ELR (cell line): ENCODE measurements around the gene SMTNL2.
"Not testable (repeated sequence)": the region's sequence is repeated elsewhere in the genome, so short reads cannot be mapped to it uniquely, and the experiment has no call there.

Source experiments
- DNase-seq: peaks from one replicate; pipeline ENCODE4 v3.0.0-alpha.2; 2015; ENCODE audit warnings: low read depth

Gene SMTNL2

DNA sequence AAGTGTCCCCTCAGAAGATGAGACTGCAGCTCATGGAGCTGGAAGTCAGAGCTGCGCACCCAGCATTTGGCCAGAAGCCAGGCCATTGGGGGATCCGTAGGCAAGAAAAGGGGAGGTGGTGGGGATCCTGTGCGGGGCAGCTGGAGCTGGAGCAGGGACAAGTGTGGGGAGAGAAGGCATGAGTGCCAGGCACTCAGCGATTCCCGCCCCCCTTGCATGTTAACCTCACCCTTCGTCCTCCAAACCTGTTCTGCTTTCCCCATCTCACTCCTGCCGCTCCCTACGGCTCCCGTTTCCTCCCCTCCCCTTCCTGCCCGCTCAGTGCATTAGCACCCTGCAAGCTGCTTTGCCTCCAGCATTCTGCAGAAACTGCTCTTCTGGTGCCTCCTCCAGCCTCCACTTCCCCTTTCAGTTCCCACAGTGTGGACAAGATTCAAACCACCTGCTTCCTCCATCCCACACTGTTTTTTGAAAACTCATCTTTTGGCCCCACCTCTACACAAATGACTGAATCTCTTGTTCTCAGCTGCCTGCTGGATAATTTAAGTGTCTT is 51.6 kb downstream of the SMTNL2 start:
- DNase-seq: no peak

DNA sequence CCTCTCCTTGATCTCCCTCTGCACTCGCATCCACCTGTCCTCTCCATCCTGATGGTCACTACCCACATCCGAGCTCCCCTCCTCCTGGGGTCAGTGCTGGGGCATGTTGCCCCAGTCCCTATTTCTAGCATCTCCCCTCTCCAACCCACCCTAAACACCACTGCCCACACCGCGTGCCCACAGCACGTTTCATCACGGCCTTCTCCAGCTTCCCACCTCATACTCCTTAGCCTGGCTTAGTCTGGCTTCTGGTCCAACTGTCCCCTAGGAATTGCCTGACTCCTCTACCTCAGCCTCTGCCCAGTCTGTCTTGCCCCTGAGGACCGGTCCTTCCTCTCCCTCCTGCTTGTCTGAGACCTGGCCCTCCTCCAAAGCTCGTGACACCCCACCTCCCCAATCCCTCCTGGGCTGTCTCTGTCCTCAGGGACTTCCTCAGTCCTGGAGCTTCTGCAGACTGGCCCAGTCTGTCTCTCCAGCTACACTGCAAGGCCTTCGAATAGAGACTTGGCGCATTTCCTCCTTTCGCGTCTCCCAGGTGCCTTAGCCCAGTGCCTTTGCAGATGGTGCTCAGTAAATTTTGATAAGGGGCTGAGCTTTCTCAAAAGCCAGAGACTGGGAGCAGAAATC is 52.3 kb downstream of the SMTNL2 start:
- no peak for DNase-seq

DNA sequence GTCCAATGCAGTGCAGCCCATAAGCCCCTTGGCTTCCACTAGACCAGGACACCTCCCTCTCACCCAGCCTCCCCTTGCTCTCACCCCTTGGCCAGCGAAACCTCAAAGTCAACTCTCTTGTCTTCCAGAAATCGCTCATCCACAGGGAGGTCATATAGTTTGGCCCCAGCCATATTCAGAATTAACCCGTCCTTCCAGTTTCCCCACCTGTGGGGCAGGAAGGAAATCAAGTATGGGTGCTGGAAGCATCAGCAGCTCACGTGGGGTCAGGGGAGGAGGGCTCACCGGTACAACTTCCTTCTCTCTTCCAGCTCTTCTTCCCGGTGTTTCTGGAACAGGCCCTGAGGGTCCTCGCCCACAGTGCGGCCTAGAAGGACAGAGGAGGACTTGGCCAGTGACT is 54.4 kb downstream of the SMTNL2 start:
- not testable (repeated sequence) for DNase-seq

GRCh38 chr17:4639301-4640059 is 55.2 kb downstream of the SMTNL2 start:
- DNase-seq: peak; percentile 61

GRCh38 chr17:4640569-4641188 is 56.4 kb downstream of the SMTNL2 start:
- not testable (repeated sequence) for DNase-seq

DNA sequence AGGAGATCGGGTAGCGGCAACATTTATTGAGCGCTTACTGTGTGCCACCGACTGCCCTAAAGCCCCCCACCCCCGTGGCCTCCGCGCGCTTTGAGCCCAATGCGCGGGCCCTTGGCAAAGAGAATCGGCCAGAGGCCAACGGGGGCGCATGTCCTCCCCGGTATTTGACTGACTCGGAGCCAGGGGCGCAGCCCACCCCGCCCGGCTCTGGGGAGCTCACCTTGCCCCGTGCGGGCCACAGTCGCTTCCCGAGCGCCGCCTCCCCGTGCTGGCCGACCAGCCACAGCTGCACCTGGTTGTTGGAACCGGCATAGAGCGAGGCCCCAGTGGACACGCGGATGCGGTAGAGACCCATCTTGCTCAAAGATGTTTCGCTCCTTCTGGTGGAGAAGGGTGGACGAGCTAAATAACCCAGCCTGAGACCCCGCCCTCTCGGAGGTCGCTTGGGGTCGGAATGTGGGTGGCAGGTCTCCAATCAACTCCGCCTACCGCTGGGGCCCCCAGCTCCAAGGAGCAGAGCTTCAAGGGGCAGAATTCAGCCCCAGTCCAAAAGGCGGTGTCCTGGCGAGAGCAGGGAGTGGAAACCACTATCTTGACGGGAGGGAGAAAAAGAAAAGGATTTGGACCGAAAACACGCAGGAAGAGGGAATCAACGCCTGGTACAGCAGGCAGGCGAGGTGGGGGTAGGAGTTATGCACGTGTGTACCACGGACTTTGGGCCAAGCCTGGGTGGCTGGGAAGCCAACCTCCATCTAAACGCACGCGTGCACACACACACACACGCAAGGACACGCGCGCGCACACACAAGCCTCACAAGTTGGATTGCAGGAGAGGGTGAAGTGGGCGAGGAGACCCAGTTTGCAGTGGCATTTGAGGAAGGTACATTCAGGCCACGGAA is 57.2 kb downstream of the SMTNL2 start, which contains the start of gene ALOX15:
Gene ALOX15, minus strand, starts transcription at position 382 of the 899 bp plus-strand sequence. Its CDS starts 27 bp downstream, at position 355.
- no peak for DNase-seq

- DNase-seq: no peak
These were observed 58.0 kb downstream of the SMTNL2 start for GRCh38 chr17:4642286-4642685.

GRCh38 chr17:4643676-4644075 is 59.3 kb downstream of the SMTNL2 start:
- no peak for DNase-seq

DNA sequence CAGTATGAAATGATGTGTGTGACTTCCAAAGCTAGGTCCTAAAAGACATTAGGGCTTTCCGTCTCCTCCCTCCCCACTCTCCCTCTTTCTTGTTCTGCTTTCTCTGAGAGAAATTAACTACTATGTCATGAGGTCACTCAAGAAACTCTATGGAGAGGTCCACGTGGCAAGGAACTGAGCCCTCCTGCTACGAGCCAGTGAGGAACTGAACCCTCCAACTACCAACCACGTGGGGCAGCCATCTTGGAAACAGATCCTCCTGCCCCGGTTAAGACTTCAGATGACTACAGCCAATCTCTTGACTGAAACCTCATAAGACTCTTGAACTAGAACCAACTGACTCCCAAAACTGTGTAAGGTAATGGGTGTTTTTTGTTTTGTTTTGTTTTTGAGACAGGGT is 61.3 kb downstream of the SMTNL2 start:
- DNase-seq: no peak

DNA sequence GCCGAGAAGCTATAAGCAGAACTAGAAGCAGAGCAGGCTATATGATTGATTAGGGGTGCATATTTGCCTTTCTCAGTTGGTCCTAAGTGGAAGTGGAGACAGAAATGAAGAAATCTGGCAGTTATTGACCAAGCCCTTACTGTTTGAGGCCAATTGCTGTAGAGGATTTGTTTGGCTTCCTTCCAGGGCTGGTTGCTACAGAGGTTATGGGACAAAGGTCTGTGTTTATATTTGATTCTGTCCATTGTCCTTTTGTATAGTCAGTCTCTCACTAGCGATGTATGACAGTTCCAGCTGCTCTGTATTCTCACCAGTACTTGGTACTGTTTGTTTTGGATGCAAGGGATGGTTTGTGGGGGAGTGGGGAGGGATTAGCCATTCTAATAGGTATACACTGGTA is 64.4 kb downstream of the SMTNL2 start:
- no peak for DNase-seq

DNA sequence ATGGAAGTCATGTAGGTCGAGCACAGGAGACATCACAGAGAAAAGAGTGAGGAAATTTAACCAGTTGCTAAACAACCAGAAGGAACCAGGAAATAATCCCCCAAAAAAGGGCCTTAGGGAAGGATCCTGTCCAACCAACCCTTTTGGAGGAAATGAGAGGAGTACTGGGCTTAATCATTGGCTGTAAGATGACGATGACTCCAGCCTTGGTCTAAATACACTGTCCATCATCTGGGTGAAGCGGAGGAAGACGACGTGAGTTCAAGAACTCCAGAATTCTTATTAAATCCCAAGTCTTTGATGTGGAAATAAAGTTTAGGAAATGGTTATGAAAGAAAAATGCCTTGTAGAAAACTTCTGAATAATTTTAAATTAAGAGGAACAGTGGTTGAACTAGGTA is 68.7 kb downstream of the SMTNL2 start:
- DNase-seq: no peak

GRCh38 chr17:4655933-4656332 is 71.6 kb downstream of the SMTNL2 start:
- not testable (repeated sequence) for DNase-seq

GRCh38 chr17:4657678-4658077 is 73.3 kb downstream of the SMTNL2 start:
- no peak for DNase-seq
